HCT116 (cell line): ENCODE results near the gene SOD1. TPM values are rescaled to one million over a fixed set of nuclear protein-coding genes. Genes with fewer than 3 reads are reported as not detected.

Experiments used
- ATAC-seq: fragments of 200-7000 bp; cut with Tn5 transposase; 2 replicates; pipeline ENCODE4 v1.9.1; 2020; ENCODE audit warnings: mild to moderate bottlenecking, moderate library complexity
- BruUV-seq: library from RNA; stranded (reverse); fragments of 400-500 nt; replicated peaks from 2 replicates; lab custom pipeline; 2021; lab: Mats Ljungman, UMichigan
- CTCF ChIA-PET: fragments of 300-600 bp; sonication (Branson Sonifier 250); formaldehyde crosslinking; loops from one replicate; lab custom pipeline; 2021; ENCODE audit warnings: antibody characterized with exemption; lab: Charles Lee
- POLR2A ChIA-PET: fragments of 300-600, 350-600 bp; sonication (Branson Sonifier 250); formaldehyde crosslinking; loops from one replicate; lab custom pipeline; 2021; ENCODE audit warnings: antibody characterized with exemption; lab: Charles Lee
- RAD21 ChIA-PET, 2 experiments: fragments of 300-600 bp; sonication (Branson Sonifier 250); formaldehyde crosslinking; loops; one replicate each; lab custom pipeline; 2023; ENCODE audit warnings: low total read pairs in 2 of 2; ENCODE audit not compliant: uncharacterized antibody in 2 of 2, unreplicated experiment in 2 of 2, low non-redundant PET in 1 of 2; lab: Charles Lee
- DNase-seq: peaks from one replicate; pipeline ENCODE4 v3.0.0-alpha.2; 2010; ENCODE audit warnings: low read depth, low spot score
- H2AFZ ChIP-seq: fragments of 200-600 bp; shearing (Covaris generic), sonication (generic); 2 replicates; pipeline ENCODE4 v1.6.1; 2017; ENCODE audit warnings: low read depth, mixed run types, mixed read lengths, antibody characterized with exemption, low read length; ENCODE audit not compliant: poor library complexity, severe bottlenecking
- H3K27ac ChIP-seq: 2 replicates; pipeline ENCODE4 v1.5.1; 2012; ENCODE audit warnings: low read depth, low read length
- H3K27me3 ChIP-seq: fragments of 200-600 bp; sonication (generic); 2 replicates; pipeline ENCODE4 v1.6.1; 2016; ENCODE audit warnings: mixed run types, low read length, mixed read lengths; ENCODE audit not compliant: insufficient read depth
- H3K36me3 ChIP-seq, 2 experiments: fragments of 200-500 bp in 1 of 2; fragments of 200-600 bp in 1 of 2; sonication (Bioruptor generic) in 1 of 2; sonication (generic) in 1 of 2; 2 replicates each; pipeline versions ENCODE4 v1.5.1 to v1.6.1; 2014 to 2016; ENCODE audit warnings: low read length in 2 of 2, inconsistent platforms in 1 of 2, mixed read lengths in 1 of 2, mixed run types in 1 of 2; ENCODE audit not compliant: insufficient read depth in 2 of 2, control insufficient read depth in 1 of 2
- H3K4me1 ChIP-seq, 2 experiments: fragments of 200-600 bp in 1 of 2; sonication (generic) in 1 of 2; 2 replicates each; pipeline versions ENCODE4 v1.5.1 to v1.6.1; 2012 to 2017; ENCODE audit warnings: low read length in 2 of 2, inconsistent platforms in 1 of 2, mild to moderate bottlenecking in 1 of 2, mixed read lengths in 1 of 2, mixed run types in 1 of 2, moderate library complexity in 1 of 2; ENCODE audit not compliant: insufficient read depth in 2 of 2, control insufficient read depth in 1 of 2
- H3K4me2 ChIP-seq: fragments of 200-600 bp; sonication (generic); 2 replicates; pipeline ENCODE4 v1.6.1; 2017; ENCODE audit warnings: mixed run types, low read length, mixed read lengths
- H3K4me3 ChIP-seq, 2 experiments: fragments of 200-600 bp in 1 of 2; sonication (generic) in 1 of 2; replicated peaks in 1 of 2; 2 replicates each; pipeline ENCODE4 v1.5.1; 2011 to 2016; ENCODE audit warnings: low read length in 2 of 2, control low read depth in 1 of 2, low read depth in 1 of 2, mild to moderate bottlenecking in 1 of 2, mixed read lengths in 1 of 2, mixed run types in 1 of 2
- H3K79me2 ChIP-seq: fragments of 200-600 bp; sonication (generic); 2 replicates; pipeline ENCODE4 v1.6.1; 2017; ENCODE audit warnings: mild to moderate bottlenecking, mixed run types, low read length, moderate library complexity, mixed read lengths; ENCODE audit not compliant: insufficient read depth
- H3K9ac ChIP-seq: fragments of 200-600 bp; sonication (generic); 2 replicates; pipeline ENCODE4 v1.6.1; 2016; ENCODE audit warnings: low read length, mixed read lengths
- H3K9me2 ChIP-seq: fragments of 200-600 bp; sonication (generic), shearing (Covaris generic); 2 replicates; pipeline ENCODE4 v1.6.1; 2017; ENCODE audit warnings: mixed run types, mild to moderate bottlenecking, moderate library complexity; ENCODE audit not compliant: insufficient read depth
- H3K9me3 ChIP-seq, 2 experiments: fragments of 200-500 bp in 1 of 2; fragments of 200-600 bp in 1 of 2; sonication (Bioruptor generic) in 1 of 2; sonication (generic) in 1 of 2; 2 replicates each; pipeline ENCODE4 v1.6.1; 2014 to 2017; ENCODE audit warnings: low read length in 2 of 2, mixed read lengths in 2 of 2, inconsistent platforms in 1 of 2, low read depth in 1 of 2, mild to moderate bottlenecking in 1 of 2, mixed run types in 1 of 2, moderate library complexity in 1 of 2; ENCODE audit not compliant: control insufficient read depth in 1 of 2, insufficient read depth in 1 of 2
- H4K20me1 ChIP-seq: fragments of 200-600 bp; sonication (generic), shearing (Covaris generic); 2 replicates; pipeline ENCODE4 v1.6.1; 2017; ENCODE audit warnings: mixed run types, mild to moderate bottlenecking, moderate library complexity; ENCODE audit not compliant: insufficient read depth
- EGR1 ChIP-seq: IDR thresholded peaks from 2 replicates; pipeline ENCODE4 v1.6.1; 2012; ENCODE audit warnings: low read depth
- ELF1 ChIP-seq: IDR thresholded peaks from 2 replicates; pipeline ENCODE4 v1.6.1; 2012; ENCODE audit warnings: low read depth, borderline replicate concordance
- EZH2 ChIP-seq: fragments of 200-600 bp; sonication (generic); IDR thresholded peaks from 2 replicates; pipeline ENCODE4 v1.6.1; 2017; ENCODE audit warnings: antibody characterized with exemption, mixed run types
- EZH2phosphoT487 ChIP-seq: fragments of 200-600 bp; IDR thresholded peaks from 2 replicates; pipeline ENCODE4 v1.6.1; 2018; ENCODE audit warnings: antibody characterized with exemption, borderline replicate concordance
- JUND ChIP-seq: IDR thresholded peaks from 2 replicates; pipeline ENCODE4 v1.6.1; 2012
- POLR2AphosphoS5 ChIP-seq: IDR thresholded peaks from 2 replicates; pipeline ENCODE4 v1.6.1; 2011; ENCODE audit warnings: mild to moderate bottlenecking, low read depth, low read length, moderate library complexity
- RAD21 ChIP-seq: IDR thresholded peaks from 2 replicates; pipeline ENCODE4 v1.6.1; 2012; ENCODE audit warnings: low read depth, mild to moderate bottlenecking
- SP1 ChIP-seq: IDR thresholded peaks from 2 replicates; pipeline ENCODE4 v1.6.1; 2012; ENCODE audit warnings: low read depth
- SRF ChIP-seq: IDR thresholded peaks from 2 replicates; pipeline ENCODE4 v1.6.1; 2012; ENCODE audit warnings: low read depth
- TCF7L2 ChIP-seq: IDR thresholded peaks from 2 replicates; pipeline ENCODE4 v1.7.0; 2011; ENCODE audit warnings: borderline replicate concordance, inconsistent platforms; ENCODE audit not compliant: insufficient read depth, insufficient read length; ENCODE audit errors: extremely low read depth
- ZFX ChIP-seq: fragments of 450-650 bp; IDR thresholded peaks from 2 replicates; pipeline ENCODE4 v1.6.1; 2017
- ZNF274 ChIP-seq: fragments of 200-500 bp; sonication (Bioruptor generic); IDR thresholded peaks from 2 replicates; pipeline ENCODE4 v1.6.1; 2014; ENCODE audit warnings: mild to moderate bottlenecking, low read depth, low read length, inconsistent platforms
- intact Hi-C: fragments of 100-400 bp; cut with micrococcal nuclease; formaldehyde crosslinking; loops from 2 replicates; pipeline ENCODE4 v1.10.0; 2022
- total RNA-seq: library from RNA; stranded (reverse); gene quantifications from one replicate; pipeline ENCODE4 v1.2.1, GENCODE V29; 2021; ENCODE audit not compliant: unreplicated experiment
- TF ChIP-seq, protein P1 (sequence below): IDR thresholded peaks from 2 replicates; pipeline ENCODE4 v1.6.1; 2012
- TF ChIP-seq, protein P2 (sequence below), 3 experiments: fragments of 200-600 bp in 1 of 3; sonication (generic) in 1 of 3; IDR thresholded peaks in 2 of 3; conservative IDR thresholded peaks in 1 of 3; 2 replicates each; pipeline ENCODE4 v1.5.1; 2012 to 2017; ENCODE audit warnings: low read depth in 2 of 3, low read length in 2 of 3, antibody characterized with exemption in 1 of 3, borderline replicate concordance in 1 of 3, control low read depth in 1 of 3, mild to moderate bottlenecking in 1 of 3, mixed read lengths in 1 of 3, mixed run types in 1 of 3, moderate library complexity in 1 of 3; ENCODE audit not compliant: insufficient read depth in 1 of 3
- TF ChIP-seq, protein P3 (sequence below): IDR thresholded peaks from 2 replicates; pipeline ENCODE4 v1.6.1; 2012; ENCODE audit warnings: low read depth
- TF ChIP-seq, protein P4 (sequence below): IDR thresholded peaks from 2 replicates; pipeline ENCODE4 v1.6.1; 2012

The SOD1 gene
- total RNA-seq, 1 experiment from 2014 or later: 419 TPM

DNA sequence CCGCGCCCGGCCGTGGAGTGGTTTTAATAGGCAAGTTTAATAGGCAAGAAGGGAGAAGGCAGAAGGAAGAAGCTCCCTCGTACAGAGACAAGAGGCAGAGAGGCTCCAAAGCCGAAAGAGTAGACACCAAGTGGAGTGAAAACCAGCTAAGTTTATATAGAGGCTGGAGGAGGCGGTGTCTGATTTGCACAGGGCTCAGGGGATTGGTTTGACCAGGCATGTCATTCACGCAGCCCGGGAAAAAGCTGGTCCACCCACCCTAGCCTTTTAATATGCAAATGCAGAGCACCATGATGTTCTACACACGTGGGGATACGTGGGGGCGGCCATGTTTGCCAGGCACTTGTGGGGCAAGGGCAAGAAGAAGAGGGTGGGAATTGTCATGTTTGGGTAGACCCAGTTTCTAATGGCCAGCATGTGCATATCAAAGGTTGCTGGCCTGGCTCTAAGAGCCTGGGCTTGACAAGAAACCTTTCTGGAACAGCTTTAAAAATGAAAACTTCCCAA lies 18.0 kb upstream of the SOD1 start:
- H2AFZ ChIP-seq: no peak overlapping the region
- H4K20me1 ChIP-seq: no peaks in the 10 kb centered on the region
- no peak overlapping the region for H3K27ac ChIP-seq
- DNase-seq: no peak
- H3K79me2 ChIP-seq: no peaks in the 10 kb centered on the region
- ATAC-seq: no peak
- no peaks in the 10 kb centered on the region for H3K9me2 ChIP-seq
- H3K4me2 ChIP-seq: no peak overlapping the region
- no peak overlapping the region for H3K4me3 ChIP-seq
- ChIA-PET POLR2A (no interaction called here), CTCF (no interaction called here), RAD21 (no interaction called here)
- H3K36me3 ChIP-seq: no peaks in the 10 kb centered on the region
- H3K27me3 ChIP-seq: no peaks in the 10 kb centered on the region
- no peak overlapping the region for H3K9ac ChIP-seq
- intact Hi-C loops: no loop called here
- no TSS peak for BruUV-seq
- no peaks in the 10 kb centered on the region for H3K4me1 ChIP-seq
- H3K9me3 ChIP-seq: no peaks in the 10 kb centered on the region
- no peak for TF ChIP-seq ZFX
- TF ChIP-seq, protein P1, sequence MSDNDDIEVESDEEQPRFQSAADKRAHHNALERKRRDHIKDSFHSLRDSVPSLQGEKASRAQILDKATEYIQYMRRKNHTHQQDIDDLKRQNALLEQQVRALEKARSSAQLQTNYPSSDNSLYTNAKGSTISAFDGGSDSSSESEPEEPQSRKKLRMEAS: no peak
- TF ChIP-seq EZH2phosphoT487: no peak
- TF ChIP-seq, protein P2, sequence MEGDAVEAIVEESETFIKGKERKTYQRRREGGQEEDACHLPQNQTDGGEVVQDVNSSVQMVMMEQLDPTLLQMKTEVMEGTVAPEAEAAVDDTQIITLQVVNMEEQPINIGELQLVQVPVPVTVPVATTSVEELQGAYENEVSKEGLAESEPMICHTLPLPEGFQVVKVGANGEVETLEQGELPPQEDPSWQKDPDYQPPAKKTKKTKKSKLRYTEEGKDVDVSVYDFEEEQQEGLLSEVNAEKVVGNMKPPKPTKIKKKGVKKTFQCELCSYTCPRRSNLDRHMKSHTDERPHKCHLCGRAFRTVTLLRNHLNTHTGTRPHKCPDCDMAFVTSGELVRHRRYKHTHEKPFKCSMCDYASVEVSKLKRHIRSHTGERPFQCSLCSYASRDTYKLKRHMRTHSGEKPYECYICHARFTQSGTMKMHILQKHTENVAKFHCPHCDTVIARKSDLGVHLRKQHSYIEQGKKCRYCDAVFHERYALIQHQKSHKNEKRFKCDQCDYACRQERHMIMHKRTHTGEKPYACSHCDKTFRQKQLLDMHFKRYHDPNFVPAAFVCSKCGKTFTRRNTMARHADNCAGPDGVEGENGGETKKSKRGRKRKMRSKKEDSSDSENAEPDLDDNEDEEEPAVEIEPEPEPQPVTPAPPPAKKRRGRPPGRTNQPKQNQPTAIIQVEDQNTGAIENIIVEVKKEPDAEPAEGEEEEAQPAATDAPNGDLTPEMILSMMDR (IDR thresholded peaks at IDR 0.05 in 2 of 3, conservative IDR thresholded peaks at IDR 0.05 in 1 of 3; ENCODE audit: borderline replicate concordance in 1 of 3, insufficient read depth in 1 of 3, low read depth in 2 of 3, low read length in 2 of 3): no peak

DNA sequence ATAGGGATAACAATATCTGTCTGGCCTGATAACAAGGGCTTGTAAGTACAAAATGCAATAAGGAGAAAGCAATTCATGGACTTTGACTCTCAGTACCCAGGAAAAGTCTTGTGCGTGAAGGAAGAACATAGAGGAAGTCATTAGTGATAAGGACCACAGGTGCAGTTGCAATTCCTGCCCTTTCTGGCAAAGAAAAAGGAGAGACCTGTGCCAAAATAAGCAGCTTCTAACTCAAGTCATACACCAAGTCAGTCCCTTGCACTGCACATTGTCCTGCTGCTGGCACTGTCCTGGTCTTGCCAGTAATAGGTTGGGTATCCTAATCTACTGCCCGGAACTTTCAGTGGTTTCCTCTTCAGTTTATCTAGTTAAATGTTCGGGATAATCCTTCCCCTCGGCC lies 14.8 kb upstream of the SOD1 start:
- ATAC-seq (no peak), DNase-seq (no peak)
- Histone ChIP-seq H3K27me3 (no peaks in the 10 kb centered on the region), H3K4me2 (no peak overlapping the region), H3K27ac (no peak overlapping the region), H4K20me1 (no peaks in the 10 kb centered on the region), H3K36me3 (no peaks in the 10 kb centered on the region), H3K4me3 (no peak overlapping the region), H3K9ac (no peak overlapping the region), H3K9me3 (no peaks in the 10 kb centered on the region), H2AFZ (no peak overlapping the region), H3K9me2 (no peaks in the 10 kb centered on the region), H3K4me1 (no peaks in the 10 kb centered on the region), H3K79me2 (no peaks in the 10 kb centered on the region)
- intact Hi-C loops: no loop called here
- ChIA-PET POLR2A (no interaction called here), CTCF (no interaction called here), RAD21 (no interaction called here)
- no TSS peak for BruUV-seq
- TF ChIP-seq JUND: no peak
- no peak for TF ChIP-seq POLR2AphosphoS5
- TF ChIP-seq ELF1: no peak
- TF ChIP-seq, protein P3, sequence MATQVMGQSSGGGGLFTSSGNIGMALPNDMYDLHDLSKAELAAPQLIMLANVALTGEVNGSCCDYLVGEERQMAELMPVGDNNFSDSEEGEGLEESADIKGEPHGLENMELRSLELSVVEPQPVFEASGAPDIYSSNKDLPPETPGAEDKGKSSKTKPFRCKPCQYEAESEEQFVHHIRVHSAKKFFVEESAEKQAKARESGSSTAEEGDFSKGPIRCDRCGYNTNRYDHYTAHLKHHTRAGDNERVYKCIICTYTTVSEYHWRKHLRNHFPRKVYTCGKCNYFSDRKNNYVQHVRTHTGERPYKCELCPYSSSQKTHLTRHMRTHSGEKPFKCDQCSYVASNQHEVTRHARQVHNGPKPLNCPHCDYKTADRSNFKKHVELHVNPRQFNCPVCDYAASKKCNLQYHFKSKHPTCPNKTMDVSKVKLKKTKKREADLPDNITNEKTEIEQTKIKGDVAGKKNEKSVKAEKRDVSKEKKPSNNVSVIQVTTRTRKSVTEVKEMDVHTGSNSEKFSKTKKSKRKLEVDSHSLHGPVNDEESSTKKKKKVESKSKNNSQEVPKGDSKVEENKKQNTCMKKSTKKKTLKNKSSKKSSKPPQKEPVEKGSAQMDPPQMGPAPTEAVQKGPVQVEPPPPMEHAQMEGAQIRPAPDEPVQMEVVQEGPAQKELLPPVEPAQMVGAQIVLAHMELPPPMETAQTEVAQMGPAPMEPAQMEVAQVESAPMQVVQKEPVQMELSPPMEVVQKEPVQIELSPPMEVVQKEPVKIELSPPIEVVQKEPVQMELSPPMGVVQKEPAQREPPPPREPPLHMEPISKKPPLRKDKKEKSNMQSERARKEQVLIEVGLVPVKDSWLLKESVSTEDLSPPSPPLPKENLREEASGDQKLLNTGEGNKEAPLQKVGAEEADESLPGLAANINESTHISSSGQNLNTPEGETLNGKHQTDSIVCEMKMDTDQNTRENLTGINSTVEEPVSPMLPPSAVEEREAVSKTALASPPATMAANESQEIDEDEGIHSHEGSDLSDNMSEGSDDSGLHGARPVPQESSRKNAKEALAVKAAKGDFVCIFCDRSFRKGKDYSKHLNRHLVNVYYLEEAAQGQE: no peak
- TF ChIP-seq SRF: no peak
- TF ChIP-seq ZNF274: no peak
- TF ChIP-seq, protein P1: no peak
- no peak for TF ChIP-seq EZH2
- TF ChIP-seq SP1: no peak
- no peak for TF ChIP-seq RAD21
- TF ChIP-seq, protein P4, sequence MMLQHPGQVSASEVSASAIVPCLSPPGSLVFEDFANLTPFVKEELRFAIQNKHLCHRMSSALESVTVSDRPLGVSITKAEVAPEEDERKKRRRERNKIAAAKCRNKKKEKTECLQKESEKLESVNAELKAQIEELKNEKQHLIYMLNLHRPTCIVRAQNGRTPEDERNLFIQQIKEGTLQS: no peak
- TF ChIP-seq EGR1: no peak
- no peak for TF ChIP-seq TCF7L2
